GM18907 (cell line): ENCODE measurements around the gene RNF4.
"Not testable (repeated sequence)": the region's sequence is repeated elsewhere in the genome, so short reads cannot be mapped to it uniquely, and the experiment has no call there.

Experiments used
- ATAC-seq: cut with Tn5 transposase; IDR thresholded peaks from one replicate; pipeline ENCODE4 v1.9.1; 2021; ENCODE audit warnings: mild to moderate bottlenecking, moderate library complexity; ENCODE audit not compliant: unreplicated experiment

RNF4 gene

GRCh38 chr4:2516635-2517034, 47.7 kb downstream of the RNF4 start:
- ATAC-seq: no peak

DNA sequence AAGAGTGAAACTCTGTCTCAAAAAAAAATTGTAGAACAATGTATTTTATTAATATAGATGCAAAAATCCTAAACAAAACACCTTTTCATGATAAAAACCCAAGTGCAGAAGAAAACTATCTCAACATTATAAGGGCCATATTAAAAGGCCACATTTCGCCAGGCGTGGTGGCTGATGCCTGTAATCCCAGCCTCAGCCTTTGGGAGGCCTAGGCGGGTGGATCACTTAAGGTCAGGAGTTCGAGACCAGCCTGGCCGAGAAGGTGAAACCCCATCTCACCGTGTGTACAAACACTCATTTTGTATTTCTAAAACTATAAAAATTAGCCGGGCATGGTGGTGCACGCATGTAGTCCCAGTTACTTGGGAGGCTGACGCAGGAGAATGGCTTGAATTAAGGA, 57.7 kb downstream of the RNF4 start:
- no peak for ATAC-seq

DNA sequence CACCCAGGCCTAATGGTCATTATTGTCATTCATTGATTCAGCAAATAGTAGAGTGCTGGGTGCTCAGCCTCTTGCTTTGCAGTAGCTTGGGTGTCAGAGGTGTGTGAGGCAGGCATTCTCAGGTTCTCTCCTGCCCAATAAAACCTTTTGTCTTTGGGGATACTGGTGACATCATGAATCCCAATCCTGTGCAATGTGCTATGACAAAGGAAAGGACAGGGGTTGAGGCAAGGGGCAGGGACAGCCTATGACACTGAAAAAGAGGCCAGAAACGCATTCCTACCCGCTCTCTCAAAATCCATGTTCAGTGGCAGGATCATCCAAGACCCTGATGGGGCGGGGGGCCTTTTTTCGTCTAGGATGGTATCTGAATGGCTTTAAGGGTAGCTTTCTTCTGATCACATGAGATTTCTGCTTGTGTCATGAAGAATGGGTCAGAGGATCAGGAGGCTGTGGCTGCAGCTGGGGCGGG, 66.0 kb downstream of the RNF4 start:
- ATAC-seq: no peak

- ATAC-seq: peak; percentile 33
Measured at GRCh38 chr4:2535376-2536192, 66.7 kb downstream of the RNF4 start.

DNA sequence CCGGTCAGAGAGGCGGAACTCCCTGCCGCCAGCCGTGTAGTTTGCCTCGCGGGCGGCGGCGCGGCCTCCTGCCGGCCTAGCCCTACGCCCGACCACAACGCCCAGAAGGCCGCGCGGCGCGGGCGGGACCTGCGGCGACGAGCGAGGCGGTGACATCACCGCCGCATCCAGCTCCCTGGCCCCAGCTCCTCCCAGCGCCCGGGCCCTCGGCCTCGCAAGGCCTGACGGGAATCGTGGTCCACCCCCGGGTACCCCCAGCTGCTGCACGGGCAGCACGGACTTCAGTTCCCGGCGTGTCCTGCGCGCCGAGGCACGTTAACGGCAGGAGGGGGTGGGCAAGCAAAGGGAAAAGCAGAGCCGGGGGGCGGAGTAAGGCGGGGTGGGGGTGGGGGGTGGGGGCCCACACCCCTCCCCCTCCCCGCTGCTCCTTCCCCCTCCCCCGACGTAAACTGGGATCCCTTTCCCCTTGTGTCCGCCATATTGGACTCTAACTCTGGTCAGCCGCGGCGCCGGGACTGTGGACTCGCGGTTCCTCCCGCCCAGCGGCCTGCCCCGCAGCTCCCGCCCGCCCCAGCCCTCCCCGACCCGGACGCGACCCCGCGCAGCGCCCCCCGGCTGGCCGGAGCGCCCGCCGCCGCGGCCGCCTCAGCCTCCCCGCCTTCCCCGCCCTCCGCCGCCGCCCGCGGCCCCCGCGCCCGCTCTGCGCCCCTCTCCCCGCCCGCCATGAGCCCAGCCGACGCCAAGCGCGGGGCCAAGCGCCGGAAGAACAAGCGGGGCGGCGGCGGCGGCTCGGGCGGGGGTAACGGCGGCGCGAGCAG, 67.5 kb downstream of the RNF4 start, which contains the start of gene FAM193A:
Gene FAM193A (plus strand): TSS at position 455 of the 818 bp plus-strand sequence. CDS start 269 bp downstream, at position 724.
- ATAC-seq: peak; percentile 89

DNA sequence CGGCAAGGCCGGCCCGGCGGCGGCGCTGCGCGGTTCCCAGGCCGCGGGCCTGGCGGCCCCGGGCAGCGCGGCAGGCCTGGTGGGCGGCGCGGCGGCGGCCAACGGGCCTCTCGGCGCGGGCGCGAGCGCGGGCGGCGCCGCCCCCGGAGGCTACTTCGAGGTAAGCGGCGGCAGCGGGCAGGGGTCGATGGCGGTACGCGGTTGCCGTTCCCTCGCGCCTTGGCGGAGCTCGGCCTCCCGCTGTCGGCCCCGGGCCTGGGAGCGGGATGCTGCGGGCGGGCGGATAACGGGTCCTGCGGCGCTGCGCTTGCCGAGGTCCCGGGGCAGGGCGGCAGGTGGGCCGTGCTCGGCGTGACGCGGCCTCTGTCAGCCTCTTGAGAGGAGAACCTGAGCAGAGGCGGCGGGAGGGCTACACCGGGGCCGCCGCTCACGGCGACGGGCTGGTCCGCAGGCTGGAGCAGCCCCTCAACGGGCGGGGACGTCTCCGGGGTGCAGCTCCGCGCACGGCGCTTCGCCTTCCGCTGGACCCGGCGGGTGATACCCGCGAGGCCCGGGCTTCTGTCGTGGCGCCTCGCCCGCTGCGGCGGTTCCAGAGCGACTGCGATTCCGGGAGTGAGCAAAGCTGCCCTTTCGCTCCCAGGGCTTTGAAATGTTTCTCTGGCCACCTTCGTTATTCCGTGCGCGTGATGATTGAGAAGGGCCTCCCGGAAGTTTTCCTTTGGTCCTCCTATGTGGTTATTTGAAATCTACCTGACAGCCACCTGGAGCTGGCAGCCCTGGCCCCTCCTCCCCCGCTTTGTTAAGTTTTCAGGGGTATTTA, 68.3 kb downstream of the RNF4 start:
- ATAC-seq: peak; percentile 22

DNA sequence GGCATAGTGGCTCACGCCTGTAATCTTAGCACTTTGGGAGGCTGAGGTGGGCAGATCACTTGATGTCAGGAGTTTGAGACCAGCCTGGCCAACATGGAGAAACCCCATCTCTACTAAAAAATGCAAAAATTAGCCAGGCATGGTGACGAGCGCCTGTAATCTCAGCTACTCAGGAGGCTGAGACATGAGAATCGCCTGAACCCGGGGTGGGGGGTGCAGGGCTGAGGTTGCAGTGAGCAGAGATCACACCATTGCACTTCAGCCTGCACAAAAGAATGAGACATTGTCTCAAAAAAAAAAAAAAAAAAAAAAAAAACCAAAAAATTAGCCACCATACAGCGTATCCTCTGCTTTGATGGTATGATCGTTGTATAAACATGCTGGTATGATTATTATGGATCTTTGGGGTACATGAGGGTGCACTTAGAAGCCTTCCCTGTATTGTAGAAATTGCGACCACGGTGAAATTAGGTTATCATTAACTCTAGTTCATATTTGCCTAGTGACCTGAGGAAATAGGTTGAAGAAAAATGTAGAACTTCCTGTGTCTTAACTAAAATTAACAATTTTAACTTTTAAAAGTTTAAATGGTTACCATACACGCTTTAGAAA, 74.8 kb downstream of the RNF4 start:
- ATAC-seq: not testable (repeated sequence)

- no peak for ATAC-seq
Measured at GRCh38 chr4:2545321-2546013, 76.6 kb downstream of the RNF4 start.

GRCh38 chr4:2546286-2546823, 77.4 kb downstream of the RNF4 start:
- ATAC-seq: no peak

DNA sequence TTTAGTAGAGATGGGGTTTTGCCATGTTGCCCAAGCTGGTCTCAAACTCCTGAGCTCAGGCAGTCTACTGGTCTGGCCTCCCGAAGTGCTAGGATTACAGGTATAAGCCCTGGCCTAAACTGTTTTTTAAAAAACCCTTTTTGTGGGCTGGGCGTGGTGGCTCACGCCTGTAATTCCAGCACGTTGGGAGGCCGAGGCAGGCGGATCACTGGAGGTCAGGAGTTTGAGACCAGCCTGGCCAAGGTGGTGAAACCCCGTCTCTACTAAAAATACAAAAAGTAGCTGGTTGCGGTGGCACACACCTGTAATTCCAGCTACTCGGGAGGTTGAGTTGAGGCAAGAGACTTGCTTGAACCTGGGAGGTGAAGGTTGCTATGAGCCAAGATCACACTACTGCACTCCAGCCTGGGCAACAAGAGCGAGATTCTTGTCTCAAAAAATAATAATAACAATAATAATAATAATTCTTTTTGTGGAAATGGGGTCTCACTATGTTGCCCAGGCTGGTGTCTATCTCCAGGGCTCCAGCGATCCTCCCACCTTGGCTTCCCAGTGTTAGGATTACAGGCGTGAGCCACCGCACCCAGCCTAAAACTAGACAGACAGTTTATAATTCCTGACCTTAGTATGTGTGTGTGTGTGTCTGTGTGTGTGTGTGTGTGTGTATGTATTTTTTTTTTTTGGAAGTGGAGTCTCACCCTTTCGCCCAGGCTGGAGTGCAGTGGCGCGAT, 78.2 kb downstream of the RNF4 start:
- not testable (repeated sequence) for ATAC-seq

- ATAC-seq: no peak
Measured at GRCh38 chr4:2551118-2551517, 82.2 kb downstream of the RNF4 start.

GRCh38 chr4:2552806-2553205, 83.9 kb downstream of the RNF4 start:
- no peak for ATAC-seq

GRCh38 chr4:2558301-2558700, 89.4 kb downstream of the RNF4 start:
- ATAC-seq: no peak

GRCh38 chr4:2560167-2560566, 91.3 kb downstream of the RNF4 start:
- no peak for ATAC-seq
